Measurements from ENCODE around the gene IL32. TPM values are rescaled to one million over a fixed set of nuclear protein-coding genes. Genes with fewer than 3 reads are reported as not detected.

Gene IL32
- total and polyA plus RNA-seq, 2 donors (not counting 1 experiment from before 2014, with no cell fraction given) = 2.0 to 2.3 TPM

DNA sequence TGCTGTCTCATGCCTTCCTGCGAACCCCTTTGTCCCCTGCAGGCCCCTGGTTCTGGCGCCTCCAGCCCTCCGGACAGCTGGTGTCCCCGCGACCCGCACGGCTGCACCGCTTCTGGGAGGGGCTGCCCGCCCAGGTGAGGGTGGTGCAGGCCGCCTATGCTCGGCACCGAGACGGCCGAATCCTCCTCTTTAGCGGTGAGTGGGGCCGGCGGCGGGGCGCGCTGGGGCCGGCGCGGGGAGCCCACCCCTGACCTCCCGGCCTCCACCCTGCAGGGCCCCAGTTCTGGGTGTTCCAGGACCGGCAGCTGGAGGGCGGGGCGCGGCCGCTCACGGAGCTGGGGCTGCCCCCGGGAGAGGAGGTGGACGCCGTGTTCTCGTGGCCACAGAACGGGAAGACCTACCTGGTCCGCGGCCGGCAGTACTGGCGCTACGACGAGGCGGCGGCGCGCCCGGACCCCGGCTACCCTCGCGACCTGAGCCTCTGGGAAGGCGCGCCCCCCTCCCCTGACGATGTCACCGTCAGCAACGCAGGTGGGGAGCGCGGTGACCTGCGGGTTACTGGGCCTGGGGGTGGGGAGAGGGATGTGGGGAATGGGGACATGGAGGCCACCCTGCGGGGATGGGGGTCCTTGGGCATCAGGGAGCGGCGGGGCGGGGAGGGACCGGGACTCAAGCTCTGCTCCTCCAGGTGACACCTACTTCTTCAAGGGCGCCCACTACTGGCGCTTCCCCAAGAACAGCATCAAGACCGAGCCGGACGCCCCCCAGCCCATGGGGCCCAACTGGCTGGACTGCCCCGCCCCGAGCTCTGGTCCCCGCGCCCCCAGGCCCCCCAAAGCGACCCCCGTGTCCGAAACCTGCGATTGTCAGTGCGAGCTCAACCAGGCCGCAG is 7.1 kb upstream of the IL32 start:
- intact Hi-C loops (cut with micrococcal nuclease) = loop anchor here (1.0 to 2.0 kb wide), 6 partner anchors 18 to 108 kb away; partner anchors contain the start of gene THOC6
- H3K27ac ChIP-seq (ENCODE audit: low read length in 2 of 2) = peak overlapping the region; percentile 38 to 74
- ATAC-seq (ENCODE audit: low read depth) = peak; percentile 25
- H3K27me3 Mint-ChIP-seq = no peaks in the 10 kb centered on the region
- H3K36me3 ChIP-seq (replicated peaks in 1 of 2; ENCODE audit: control extremely low read depth in 1 of 2, control insufficient read depth in 1 of 2, extremely low read depth in 1 of 2, insufficient read depth in 2 of 2, low read length in 1 of 2) = no peaks in the 10 kb centered on the region
- no peak for TF ChIP-seq EZH2 (IDR thresholded peaks at IDR 0.05; ENCODE audit: borderline replicate concordance, insufficient read depth, low read depth, low read length, poor library complexity, severe bottlenecking)
- TF ChIP-seq, protein P1, sequence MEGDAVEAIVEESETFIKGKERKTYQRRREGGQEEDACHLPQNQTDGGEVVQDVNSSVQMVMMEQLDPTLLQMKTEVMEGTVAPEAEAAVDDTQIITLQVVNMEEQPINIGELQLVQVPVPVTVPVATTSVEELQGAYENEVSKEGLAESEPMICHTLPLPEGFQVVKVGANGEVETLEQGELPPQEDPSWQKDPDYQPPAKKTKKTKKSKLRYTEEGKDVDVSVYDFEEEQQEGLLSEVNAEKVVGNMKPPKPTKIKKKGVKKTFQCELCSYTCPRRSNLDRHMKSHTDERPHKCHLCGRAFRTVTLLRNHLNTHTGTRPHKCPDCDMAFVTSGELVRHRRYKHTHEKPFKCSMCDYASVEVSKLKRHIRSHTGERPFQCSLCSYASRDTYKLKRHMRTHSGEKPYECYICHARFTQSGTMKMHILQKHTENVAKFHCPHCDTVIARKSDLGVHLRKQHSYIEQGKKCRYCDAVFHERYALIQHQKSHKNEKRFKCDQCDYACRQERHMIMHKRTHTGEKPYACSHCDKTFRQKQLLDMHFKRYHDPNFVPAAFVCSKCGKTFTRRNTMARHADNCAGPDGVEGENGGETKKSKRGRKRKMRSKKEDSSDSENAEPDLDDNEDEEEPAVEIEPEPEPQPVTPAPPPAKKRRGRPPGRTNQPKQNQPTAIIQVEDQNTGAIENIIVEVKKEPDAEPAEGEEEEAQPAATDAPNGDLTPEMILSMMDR (IDR thresholded peaks at IDR 0.05) = no peak
- H2AFZ ChIP-seq (ENCODE audit: insufficient read depth, low read depth, low read length, poor library complexity, severe bottlenecking) = peak overlapping the region; percentile 98
- peak overlapping the region in 4 of 5 experiments; percentile 75 to 93 (median 82) for H3K4me3 ChIP-seq (ENCODE audit: control extremely low read depth in 1 of 5, extremely low read depth in 1 of 5, insufficient read depth in 1 of 5, low read depth in 2 of 5, low read length in 4 of 5)
- peaks cover 0 to 6% (median 0%) of the 10 kb centered on the region in 4 experiments for H3K27me3 ChIP-seq (replicated peaks in 1 of 4; ENCODE audit: control extremely low read depth in 1 of 4, control insufficient read depth in 3 of 4, insufficient read depth in 4 of 4, low read length in 3 of 4)
- H3K9me3 Mint-ChIP-seq (ENCODE audit: insufficient read depth) = no peaks in the 10 kb centered on the region
- DNase-seq = peak; percentile 67
- peak overlapping the region; percentile 53 for H3K27ac Mint-ChIP-seq
- peaks cover 24% of the 10 kb centered on the region for H3K4me1 Mint-ChIP-seq
- no peaks in the 10 kb centered on the region for H4K20me1 ChIP-seq (ENCODE audit: control insufficient read depth, insufficient read depth, low read length, poor library complexity, severe bottlenecking)
- H3K9ac ChIP-seq (ENCODE audit: low read length) = peak overlapping the region; percentile 83
- H3K79me2 ChIP-seq (ENCODE audit: control insufficient read depth, insufficient read depth, low read length) = no peaks in the 10 kb centered on the region
- peak overlapping the region; percentile 87 for H3K4me3 Mint-ChIP-seq
- POLR2A ChIA-PET = interaction anchor here (0.5 to 2.1 kb wide), 8 partner anchors 35 to 1123 kb away, joined by 3 to 13 read pairs (median 8); partner anchors contain the start of gene ZNF213
- H3K4me1 ChIP-seq (ENCODE audit: control insufficient read depth in 2 of 2, insufficient read depth in 2 of 2, low read length in 2 of 2) = peaks cover 20 to 22% of the 10 kb centered on the region in 2 donors
- CTCF ChIA-PET = interaction anchor here (0.7 to 6.5 kb wide), 23 partner anchors 10 to 399 kb away, joined by 3 to 140 read pairs (median 6); partner anchors contain the start of genes HCFC1R1, THOC6 and ZNF213
- no peaks in the 10 kb centered on the region for H3K9me3 ChIP-seq (ENCODE audit: control extremely low read depth in 1 of 3, control insufficient read depth in 2 of 3, insufficient read depth in 1 of 3, low read length in 2 of 3)
- H3K4me2 ChIP-seq (replicated peaks; ENCODE audit: low read depth, low read length, poor library complexity, severe bottlenecking) = peak overlapping the region; percentile 99
- 8% methylated on average over 74 of the region's 77 CpGs for WGBS (ENCODE audit: insufficient coverage)
